Skeletal muscle satellite cell (primary cell): ENCODE data around the gene LCNL1.

ENCODE experiments used
- H3K27me3 ChIP-seq: 2 replicates; pipeline ENCODE4 v1.7.0; 2013; ENCODE audit warnings: low read length; ENCODE audit not compliant: control insufficient read depth, insufficient read depth
- H3K36me3 ChIP-seq: 2 replicates; pipeline ENCODE4 v1.7.0; 2013; ENCODE audit warnings: mild to moderate bottlenecking, control low read depth, low read length; ENCODE audit not compliant: insufficient read depth
- H3K4me1 ChIP-seq: 2 replicates; pipeline ENCODE4 v1.7.0; 2013; ENCODE audit warnings: low read length; ENCODE audit not compliant: control insufficient read depth, insufficient read depth
- H3K4me2 ChIP-seq: 2 replicates; pipeline ENCODE4 v1.7.0; 2013; ENCODE audit warnings: mild to moderate bottlenecking, low read length
- H3K4me3 ChIP-seq: 2 replicates; pipeline ENCODE4 v1.7.0; 2013; ENCODE audit warnings: low read length
- H3K9ac ChIP-seq: 2 replicates; pipeline ENCODE4 v1.7.0; 2013; ENCODE audit warnings: mild to moderate bottlenecking, low read depth, low read length, moderate library complexity
- H3K9me3 ChIP-seq: replicated peaks from 2 replicates; pipeline ENCODE4 v1.7.0; 2013; ENCODE audit warnings: mild to moderate bottlenecking, control low read depth, low read length

The LCNL1 gene

DNA sequence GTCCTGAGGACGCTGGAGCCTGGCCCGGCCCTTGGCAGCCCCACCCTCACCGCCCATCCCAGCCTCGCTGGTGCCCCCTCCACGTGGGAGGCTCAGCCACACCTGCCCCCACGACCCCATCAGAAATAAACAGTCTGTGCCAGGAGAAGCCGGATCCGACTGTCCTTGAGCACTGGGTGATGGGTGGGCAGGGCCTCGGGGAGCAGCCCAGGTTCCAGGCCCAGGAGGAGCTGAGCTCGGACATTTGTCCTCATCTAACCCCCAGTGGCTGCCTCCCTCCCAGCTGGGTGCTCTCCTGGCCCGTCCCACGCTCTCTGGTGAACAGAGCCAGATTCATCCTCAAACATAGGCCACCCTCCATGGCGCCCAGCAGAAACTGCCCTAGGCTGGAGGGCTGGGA lies 10.1 kb upstream of the LCNL1 start:
- H3K4me2 ChIP-seq: no peak overlapping the region
- H3K9me3 ChIP-seq: no peaks in the 10 kb centered on the region
- H3K9ac ChIP-seq: no peak overlapping the region
- H3K36me3 ChIP-seq: no peaks in the 10 kb centered on the region
- peaks cover 26% of the 10 kb centered on the region for H3K4me1 ChIP-seq
- no peaks in the 10 kb centered on the region for H3K27me3 ChIP-seq
- H3K4me3 ChIP-seq: no peak overlapping the region

DNA sequence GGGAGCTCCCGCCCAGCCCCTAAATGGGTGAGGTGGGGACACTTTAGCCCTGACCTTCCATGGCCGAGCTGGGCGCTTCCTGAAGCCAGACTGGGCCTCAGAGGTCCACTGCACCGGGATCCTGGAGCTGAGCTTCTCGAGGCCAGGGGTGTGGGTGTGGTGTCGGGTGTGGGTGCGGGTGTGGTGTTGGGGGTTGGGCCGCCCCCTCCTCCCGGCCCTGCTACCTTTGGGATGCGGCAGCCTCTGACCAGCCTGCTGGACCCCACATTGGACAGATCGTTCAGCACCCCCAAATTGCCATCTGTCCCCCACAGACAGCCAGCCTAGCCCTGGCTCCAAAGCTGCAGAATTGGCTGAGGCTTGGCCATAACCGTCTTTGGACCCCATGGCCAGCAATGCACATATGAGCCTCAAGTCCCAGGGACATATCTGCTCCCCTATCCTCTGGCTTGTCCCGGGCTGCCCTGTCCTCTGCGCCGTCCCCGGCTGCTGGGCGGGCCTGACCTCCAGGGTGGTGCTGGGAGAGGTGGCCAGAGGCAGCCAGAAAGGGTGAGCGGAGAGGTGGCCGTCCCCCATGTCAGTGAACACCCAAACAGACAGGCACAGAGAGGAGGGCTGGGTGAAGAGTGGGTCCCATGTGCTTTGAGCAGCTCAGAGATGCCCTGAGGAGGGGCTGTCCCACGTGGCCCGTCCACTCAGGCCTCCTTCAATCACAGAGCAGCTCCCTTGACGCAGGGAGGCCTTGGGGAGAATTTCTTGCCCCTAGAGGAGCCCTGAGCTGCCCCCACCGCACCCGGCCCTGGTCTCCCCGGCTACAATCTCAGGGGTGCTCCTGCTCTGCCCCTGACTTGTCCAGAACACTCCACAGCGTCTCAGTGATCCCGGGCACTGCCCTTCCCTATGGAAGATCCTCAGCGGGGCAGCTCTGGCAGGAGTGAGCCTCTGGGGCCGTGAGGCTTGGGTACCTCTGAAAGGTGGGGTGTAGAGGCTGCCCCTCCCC lies 8.9 kb upstream of the LCNL1 start:
- H3K9ac ChIP-seq: no peak overlapping the region
- H3K4me2 ChIP-seq: no peak overlapping the region
- no peaks in the 10 kb centered on the region for H3K36me3 ChIP-seq
- H3K27me3 ChIP-seq: no peaks in the 10 kb centered on the region
- H3K4me1 ChIP-seq: peaks cover 31% of the 10 kb centered on the region
- H3K9me3 ChIP-seq: no peaks in the 10 kb centered on the region
- no peak overlapping the region for H3K4me3 ChIP-seq

DNA sequence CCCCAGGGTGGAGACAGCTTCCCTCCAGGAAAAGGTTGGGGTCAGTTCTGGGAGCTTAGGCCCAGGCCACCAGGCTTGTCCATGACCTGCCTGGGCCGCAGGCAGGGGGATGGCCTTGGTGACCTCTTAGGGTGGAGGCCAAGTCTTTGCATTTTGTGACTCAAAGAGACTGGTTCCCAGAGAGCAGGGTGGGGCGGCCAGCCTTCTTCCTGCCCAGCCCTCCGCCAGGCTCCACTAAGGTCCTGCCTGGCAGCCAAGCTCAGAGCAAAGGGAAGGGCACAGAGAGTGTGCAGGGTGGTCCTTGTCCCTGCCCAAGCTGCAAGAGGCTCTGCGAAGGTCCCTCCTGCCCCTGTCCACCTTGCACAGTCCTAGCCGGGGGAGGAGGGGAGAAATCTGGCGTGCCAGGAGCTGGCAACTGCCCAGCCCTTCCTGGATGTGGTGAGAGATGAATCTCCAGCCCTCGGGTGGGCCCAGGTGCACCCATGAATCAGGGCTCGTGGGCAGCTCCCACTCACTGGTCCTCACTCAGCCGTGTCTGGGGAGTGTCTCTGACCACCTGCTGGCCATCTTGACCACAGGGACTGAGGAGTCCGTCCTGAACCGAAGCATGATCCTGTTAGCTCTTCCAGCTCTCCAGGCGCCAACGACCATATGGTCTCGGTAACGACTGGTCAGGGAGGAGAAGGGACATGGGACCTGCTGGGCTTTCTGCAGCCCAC lies 7.8 kb upstream of the LCNL1 start:
- Histone ChIP-seq H3K27me3 (no peaks in the 10 kb centered on the region), H3K9me3 (no peaks in the 10 kb centered on the region), H3K4me1 (peaks cover 31% of the 10 kb centered on the region), H3K4me3 (no peak overlapping the region), H3K36me3 (no peaks in the 10 kb centered on the region), H3K9ac (no peak overlapping the region), H3K4me2 (no peak overlapping the region)

DNA sequence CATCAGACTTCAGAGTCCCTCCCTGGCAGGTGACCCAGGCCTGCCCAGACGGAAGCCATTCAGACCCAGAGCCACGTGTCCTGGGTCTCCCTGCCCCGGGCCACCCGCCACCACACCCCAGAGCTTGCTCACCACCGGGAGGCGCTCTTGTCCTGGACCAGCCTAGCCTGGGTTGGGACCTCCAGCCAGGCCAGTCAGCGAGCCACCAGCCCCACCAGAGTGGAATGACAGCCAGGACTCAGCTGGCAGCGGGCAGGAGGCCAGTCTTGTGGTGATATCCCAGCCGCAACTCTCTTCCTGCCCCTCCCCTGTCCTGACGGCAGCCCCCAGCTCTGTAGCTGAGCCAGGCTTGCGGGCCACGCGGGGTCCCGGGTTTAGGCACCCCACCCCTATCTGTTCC lies 7.1 kb upstream of the LCNL1 start:
- H3K27me3 ChIP-seq: no peaks in the 10 kb centered on the region
- no peak overlapping the region for H3K9ac ChIP-seq
- no peaks in the 10 kb centered on the region for H3K9me3 ChIP-seq
- no peak overlapping the region for H3K4me2 ChIP-seq
- H3K4me1 ChIP-seq: peaks cover 31% of the 10 kb centered on the region
- H3K36me3 ChIP-seq: no peaks in the 10 kb centered on the region
- no peak overlapping the region for H3K4me3 ChIP-seq

DNA sequence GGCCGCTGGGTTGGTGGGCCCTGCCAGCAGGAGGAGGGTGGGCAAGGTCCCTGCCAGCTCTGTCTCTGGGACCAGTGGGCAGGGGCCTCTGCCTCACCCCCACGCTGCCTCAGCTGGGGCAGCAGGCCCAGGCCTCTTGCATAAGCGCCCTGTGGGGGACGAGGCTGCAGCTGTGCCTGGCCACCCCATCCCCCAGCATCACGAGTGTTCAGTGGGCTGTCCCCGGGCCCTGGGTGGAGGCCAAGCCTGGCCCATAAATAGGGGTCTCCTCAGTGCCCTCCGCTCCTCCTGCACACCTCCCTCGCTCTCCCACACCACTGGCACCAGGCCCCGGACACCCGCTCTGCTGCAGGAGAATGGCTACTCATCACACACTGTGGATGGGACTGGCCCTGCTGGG lies 5.6 kb upstream of the LCNL1 start, which contains the start of gene PTGDS:
TSS of gene PTGDS (plus strand) at position 282 of the 400 bp plus-strand sequence. CDS start at position 357, 75 bp downstream.
- peak within 1 kb of the TSS; percentile 59 for H3K9ac ChIP-seq

DNA sequence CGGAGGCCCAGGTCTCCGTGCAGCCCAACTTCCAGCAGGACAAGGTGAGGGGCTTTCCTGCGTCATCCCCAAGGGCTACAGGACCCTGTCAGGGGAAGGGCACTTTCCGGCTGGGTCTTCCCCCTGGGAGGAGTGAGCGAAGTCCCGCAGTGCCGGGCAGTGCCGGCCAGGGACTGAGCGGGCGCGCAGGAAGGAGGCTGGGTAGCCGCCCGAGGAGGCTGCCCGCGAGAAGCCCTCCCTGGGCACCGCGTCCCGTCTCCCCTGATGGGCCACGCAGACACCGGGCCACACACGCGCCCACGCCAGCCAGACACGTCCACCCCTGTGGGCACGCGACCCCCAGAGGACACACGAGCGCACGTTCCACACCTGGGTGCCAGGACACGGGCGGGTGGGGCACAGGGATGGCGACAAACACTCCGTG lies 5.1 kb upstream of the LCNL1 start:
- peak overlapping the region; percentile 92 for H3K4me2 ChIP-seq
- peaks cover 37% of the 10 kb centered on the region for H3K4me1 ChIP-seq
- H3K9me3 ChIP-seq: no peaks in the 10 kb centered on the region
- peak overlapping the region; percentile 59 for H3K9ac ChIP-seq
- H3K4me3 ChIP-seq: peak overlapping the region; percentile 71
- H3K27me3 ChIP-seq: no peaks in the 10 kb centered on the region
- no peaks in the 10 kb centered on the region for H3K36me3 ChIP-seq

More for the DNA sequence above, 5.6 kb upstream of the LCNL1 start, which contains the start of gene PTGDS:
- Histone ChIP-seq H3K9me3 (no peaks in the 10 kb centered on the region), H3K4me3 (peak within 1 kb of the TSS; percentile 71), H3K27me3 (no peaks in the 10 kb centered on the region), H3K4me2 (peak within 1 kb of the TSS; percentile 92), H3K4me1 (peaks cover 37% of the 10 kb centered on the region), H3K36me3 (no peaks in the 10 kb centered on the region)

DNA sequence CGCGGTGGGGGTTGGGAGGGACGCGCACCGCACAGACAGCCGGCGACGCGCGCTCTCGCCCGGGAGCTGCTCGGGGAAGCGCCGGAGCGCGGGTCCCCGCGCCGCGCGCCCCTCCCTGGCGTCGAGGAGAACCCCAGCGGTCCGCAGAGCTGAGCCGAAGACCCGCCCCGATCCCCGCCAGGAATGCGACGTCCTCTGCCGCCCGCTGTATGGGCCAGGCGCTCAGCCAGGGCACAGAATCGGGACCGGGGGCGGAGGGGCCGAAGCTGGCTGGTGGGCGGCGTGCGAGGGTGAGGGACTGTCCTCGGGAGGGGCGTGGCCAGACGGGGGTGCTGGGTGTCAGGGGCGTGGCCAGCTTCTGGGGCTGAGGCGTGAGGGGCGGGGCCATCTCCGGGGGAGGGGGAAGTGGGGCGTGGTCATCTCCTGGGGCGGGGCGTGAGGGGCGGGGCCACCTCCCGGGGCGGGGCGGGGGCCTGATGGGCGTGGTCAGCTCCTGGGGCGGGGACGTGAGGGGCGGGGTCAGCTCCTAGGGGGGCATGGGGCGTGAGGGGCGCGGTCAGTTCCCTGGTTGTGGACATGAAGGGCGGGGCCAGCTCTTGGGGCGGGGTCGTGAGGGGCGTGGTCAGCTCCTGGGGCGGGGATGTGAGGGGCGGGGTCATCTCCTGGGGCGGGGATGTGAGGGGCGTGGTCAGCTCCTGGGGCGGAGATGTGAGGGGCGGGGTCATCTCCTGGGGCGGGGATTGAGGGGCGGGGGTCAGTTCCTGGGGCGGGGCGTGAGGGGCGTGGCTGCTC lies 4.5 kb upstream of the LCNL1 start:
- H3K4me2 ChIP-seq: peak overlapping the region; percentile 92
- H3K4me3 ChIP-seq: peak overlapping the region; percentile 71
- no peaks in the 10 kb centered on the region for H3K9me3 ChIP-seq
- H3K4me1 ChIP-seq: peaks cover 37% of the 10 kb centered on the region
- peak overlapping the region; percentile 59 for H3K9ac ChIP-seq
- H3K36me3 ChIP-seq: no peaks in the 10 kb centered on the region
- H3K27me3 ChIP-seq: peaks cover under 1% of the 10 kb centered on the region

DNA sequence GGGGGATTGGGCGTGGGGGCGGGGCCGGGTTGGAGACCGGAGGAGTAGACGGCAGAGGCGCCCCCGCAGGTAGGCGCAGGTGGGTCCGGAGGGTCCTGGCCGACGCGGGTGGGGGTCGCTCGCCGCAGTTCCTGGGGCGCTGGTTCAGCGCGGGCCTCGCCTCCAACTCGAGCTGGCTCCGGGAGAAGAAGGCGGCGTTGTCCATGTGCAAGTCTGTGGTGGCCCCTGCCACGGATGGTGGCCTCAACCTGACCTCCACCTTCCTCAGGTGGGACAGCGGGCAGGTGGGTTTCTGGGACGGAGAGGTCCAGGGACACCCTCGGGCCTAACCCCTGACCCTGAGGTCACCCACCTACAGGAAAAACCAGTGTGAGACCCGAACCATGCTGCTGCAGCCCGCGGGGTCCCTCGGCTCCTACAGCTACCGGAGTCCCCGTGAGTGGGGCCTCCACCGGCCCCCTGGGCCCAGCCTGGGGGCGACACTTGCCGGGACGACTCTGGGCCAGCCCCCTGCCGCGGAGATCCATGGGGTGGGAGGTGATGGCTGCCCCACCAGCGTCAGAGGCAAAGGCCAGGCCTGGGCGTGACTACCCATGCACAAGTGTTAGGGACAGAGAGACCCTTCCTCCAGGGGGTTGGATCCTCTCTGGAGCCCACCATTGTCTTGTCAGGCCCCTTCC lies 3.8 kb upstream of the LCNL1 start:
- no peak overlapping the region for H3K9ac ChIP-seq
- no peak overlapping the region for H3K4me2 ChIP-seq
- no peak overlapping the region for H3K4me3 ChIP-seq
- H3K9me3 ChIP-seq: no peaks in the 10 kb centered on the region
- H3K27me3 ChIP-seq: peaks cover 8% of the 10 kb centered on the region
- H3K4me1 ChIP-seq: peaks cover 37% of the 10 kb centered on the region
- no peaks in the 10 kb centered on the region for H3K36me3 ChIP-seq

DNA sequence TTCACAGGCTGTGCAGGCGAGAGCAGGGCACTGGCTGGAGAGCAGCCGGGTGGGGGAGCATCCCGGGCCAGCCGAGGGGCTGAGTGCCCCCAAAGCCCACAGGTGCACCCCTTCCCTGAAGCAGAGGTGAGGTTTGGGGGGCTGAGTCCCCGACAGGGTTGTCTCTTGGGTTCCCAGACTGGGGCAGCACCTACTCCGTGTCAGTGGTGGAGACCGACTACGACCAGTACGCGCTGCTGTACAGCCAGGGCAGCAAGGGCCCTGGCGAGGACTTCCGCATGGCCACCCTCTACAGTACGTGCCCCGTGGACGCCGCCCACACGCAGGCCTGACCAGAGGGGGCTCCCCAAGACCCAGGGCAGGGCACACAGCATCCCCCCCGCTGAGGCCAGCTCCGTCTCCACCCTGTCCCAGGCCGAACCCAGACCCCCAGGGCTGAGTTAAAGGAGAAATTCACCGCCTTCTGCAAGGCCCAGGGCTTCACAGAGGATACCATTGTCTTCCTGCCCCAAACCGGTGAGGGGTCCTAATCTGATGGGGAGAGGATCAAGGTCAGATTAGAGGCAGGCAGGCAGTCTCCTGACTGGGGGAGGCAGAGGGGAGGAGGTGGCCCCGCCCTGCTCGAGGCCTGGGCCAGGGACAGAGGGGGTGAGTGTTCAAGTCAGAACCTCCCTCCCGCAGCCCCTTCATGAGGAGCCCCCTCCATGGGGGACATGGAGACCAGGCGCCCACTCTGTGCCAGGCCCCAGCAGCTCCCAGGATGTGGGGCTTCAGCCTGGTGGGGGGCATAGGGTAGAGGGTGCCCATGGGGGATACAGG lies 2.8 kb upstream of the LCNL1 start:
- Histone ChIP-seq H3K9me3 (no peaks in the 10 kb centered on the region), H3K36me3 (no peaks in the 10 kb centered on the region), H3K9ac (no peak overlapping the region), H3K4me2 (no peak overlapping the region), H3K27me3 (peaks cover 18% of the 10 kb centered on the region), H3K4me1 (peaks cover 35% of the 10 kb centered on the region), H3K4me3 (no peak overlapping the region)
